GM23338 (cell line): ENCODE data around the gene RCCD1. TPM values are rescaled to one million over a fixed set of nuclear protein-coding genes. Genes with fewer than 3 reads are reported as not detected.
A peak's percentile ranks its signal among the peaks of the same experiment; 100 is the strongest.

Source experiments
- ATAC-seq: fragments of 200-7000 bp; cut with Tn5 transposase; 3 replicates; pipeline ENCODE4 v1.9.1; 2020
- DNase-seq: peaks from one replicate; pipeline ENCODE4 v3.0.0-alpha.2; 2015; ENCODE audit warnings: low spot score
- H2AFZ ChIP-seq: fragments of 200-600 bp; sonication (generic); 2 replicates; pipeline ENCODE4 v1.8.0; 2016; ENCODE audit warnings: antibody characterized with exemption, mild to moderate bottlenecking, moderate library complexity
- H3F3A ChIP-seq: fragments of 200-600 bp; sonication (generic); replicated peaks from 2 replicates; pipeline ENCODE4 v1.8.0; 2017; ENCODE audit warnings: antibody characterized with exemption, mixed run types, low read depth
- H3K27ac ChIP-seq: fragments of 200-600 bp; sonication (generic); 2 replicates; pipeline ENCODE4 v1.6.1; 2016; ENCODE audit warnings: low read depth
- H3K27me3 ChIP-seq: fragments of 200-600 bp; sonication (generic); 2 replicates; pipeline ENCODE4 v1.8.0; 2016; ENCODE audit warnings: mild to moderate bottlenecking, mixed run types, moderate library complexity; ENCODE audit not compliant: insufficient read depth
- H3K36me3 ChIP-seq: fragments of 200-600 bp; sonication (generic); 2 replicates; pipeline ENCODE4 v1.8.0; 2016; ENCODE audit warnings: mild to moderate bottlenecking; ENCODE audit not compliant: insufficient read depth
- H3K4me1 ChIP-seq: fragments of 200-600 bp; sonication (generic); 2 replicates; pipeline ENCODE4 v1.8.0; 2016; ENCODE audit warnings: mild to moderate bottlenecking, moderate library complexity; ENCODE audit not compliant: insufficient read depth
- H3K4me2 ChIP-seq: fragments of 200-600 bp; sonication (generic); 2 replicates; pipeline ENCODE4 v1.7.1; 2017; ENCODE audit warnings: mixed run types
- H3K4me3 ChIP-seq: fragments of 200-600 bp; sonication (generic); 2 replicates; pipeline ENCODE4 v1.6.1; 2016; ENCODE audit warnings: mixed run types
- H3K79me2 ChIP-seq: fragments of 200-600 bp; sonication (generic); replicated peaks from 2 replicates; pipeline ENCODE4 v1.8.0; 2017; ENCODE audit warnings: mild to moderate bottlenecking; ENCODE audit not compliant: insufficient read depth
- H3K9me2 ChIP-seq: fragments of 200-600 bp; sonication (generic); 2 replicates; pipeline ENCODE4 v1.8.0; 2017; ENCODE audit not compliant: insufficient read depth
- H4K20me1 ChIP-seq: fragments of 200-600 bp; sonication (generic); replicated peaks from 2 replicates; pipeline ENCODE4 v1.8.0; 2017; ENCODE audit warnings: mild to moderate bottlenecking; ENCODE audit not compliant: insufficient read depth
- H3K27ac Mint-ChIP-seq: 2 replicates; pipeline ENCODE4 v1.8.0; 2020; ENCODE audit warnings: inconsistent platforms, mild to moderate bottlenecking, moderate library complexity, mixed read lengths
- H3K27me3 Mint-ChIP-seq: 3 replicates; pipeline ENCODE4 v1.8.0; 2022; ENCODE audit warnings: low read depth, mild to moderate bottlenecking, moderate library complexity, mixed read lengths, inconsistent platforms; ENCODE audit not compliant: insufficient read depth, poor library complexity
- H3K36me3 Mint-ChIP-seq: 3 replicates; pipeline ENCODE4 v1.8.0; 2021; ENCODE audit warnings: low read depth, mild to moderate bottlenecking, inconsistent platforms, moderate library complexity, mixed read lengths
- H3K4me1 Mint-ChIP-seq: 3 replicates; pipeline ENCODE4 v1.8.0; 2020; ENCODE audit warnings: mild to moderate bottlenecking, inconsistent platforms, mixed read lengths
- H3K4me3 Mint-ChIP-seq: 3 replicates; pipeline ENCODE4 v1.8.0; 2021; ENCODE audit warnings: moderate library complexity, mild to moderate bottlenecking, inconsistent platforms, mixed read lengths
- H3K9me3 Mint-ChIP-seq: 3 replicates; pipeline ENCODE4 v1.8.0; 2020; ENCODE audit warnings: moderate library complexity, mild to moderate bottlenecking, inconsistent platforms, mixed read lengths
- CTCF ChIP-seq, 2 experiments: fragments of 200-600 bp in 1 of 2; sonication (generic) in 1 of 2; conservative IDR thresholded peaks; 2 replicates each; pipeline versions ENCODE4 v1.5.1 to v1.6.1; 2016 to 2017; ENCODE audit warnings: antibody characterized with exemption in 2 of 2, low read depth in 2 of 2, mild to moderate bottlenecking in 2 of 2, moderate library complexity in 1 of 2
- polyA plus RNA-seq: library from polyadenylated mRNA; unstranded; fragments of >200 nt; fragmentation: Nextera tagmentation; extraction: Ambion mirVana; gene quantifications from 2 replicates; pipeline ENCODE4 v1.2.1, GENCODE V29; 2016
- total RNA-seq: library from RNA; depleted of rRNA; stranded (reverse); fragments of >200 nt; shearing (Covaris generic); gene quantifications from 2 replicates; pipeline ENCODE4 v1.2.3, GENCODE V29; 2014
- TF ChIP-seq, protein P1 (sequence below): fragments of 250-450 bp; sonication (Bioruptor Pico); IDR thresholded peaks from 2 replicates; pipeline ENCODE4 v1.5.0; 2020; ENCODE audit warnings: mild to moderate bottlenecking, moderate library complexity

The RCCD1 gene
- total and polyA plus RNA-seq, 2 experiments from 2014 or later = 10.8 to 17.1 TPM

- no peaks in the 10 kb centered on the region for H3K27me3 ChIP-seq
- H2AFZ ChIP-seq = 0 out of 2 replicates have a peak overlapping the region, but pooled peaks have one; percentile 63
- H3K9me3 Mint-ChIP-seq = no peaks in the 10 kb centered on the region; the same call in 2 of the 3 replicates
- TF ChIP-seq, protein P1, sequence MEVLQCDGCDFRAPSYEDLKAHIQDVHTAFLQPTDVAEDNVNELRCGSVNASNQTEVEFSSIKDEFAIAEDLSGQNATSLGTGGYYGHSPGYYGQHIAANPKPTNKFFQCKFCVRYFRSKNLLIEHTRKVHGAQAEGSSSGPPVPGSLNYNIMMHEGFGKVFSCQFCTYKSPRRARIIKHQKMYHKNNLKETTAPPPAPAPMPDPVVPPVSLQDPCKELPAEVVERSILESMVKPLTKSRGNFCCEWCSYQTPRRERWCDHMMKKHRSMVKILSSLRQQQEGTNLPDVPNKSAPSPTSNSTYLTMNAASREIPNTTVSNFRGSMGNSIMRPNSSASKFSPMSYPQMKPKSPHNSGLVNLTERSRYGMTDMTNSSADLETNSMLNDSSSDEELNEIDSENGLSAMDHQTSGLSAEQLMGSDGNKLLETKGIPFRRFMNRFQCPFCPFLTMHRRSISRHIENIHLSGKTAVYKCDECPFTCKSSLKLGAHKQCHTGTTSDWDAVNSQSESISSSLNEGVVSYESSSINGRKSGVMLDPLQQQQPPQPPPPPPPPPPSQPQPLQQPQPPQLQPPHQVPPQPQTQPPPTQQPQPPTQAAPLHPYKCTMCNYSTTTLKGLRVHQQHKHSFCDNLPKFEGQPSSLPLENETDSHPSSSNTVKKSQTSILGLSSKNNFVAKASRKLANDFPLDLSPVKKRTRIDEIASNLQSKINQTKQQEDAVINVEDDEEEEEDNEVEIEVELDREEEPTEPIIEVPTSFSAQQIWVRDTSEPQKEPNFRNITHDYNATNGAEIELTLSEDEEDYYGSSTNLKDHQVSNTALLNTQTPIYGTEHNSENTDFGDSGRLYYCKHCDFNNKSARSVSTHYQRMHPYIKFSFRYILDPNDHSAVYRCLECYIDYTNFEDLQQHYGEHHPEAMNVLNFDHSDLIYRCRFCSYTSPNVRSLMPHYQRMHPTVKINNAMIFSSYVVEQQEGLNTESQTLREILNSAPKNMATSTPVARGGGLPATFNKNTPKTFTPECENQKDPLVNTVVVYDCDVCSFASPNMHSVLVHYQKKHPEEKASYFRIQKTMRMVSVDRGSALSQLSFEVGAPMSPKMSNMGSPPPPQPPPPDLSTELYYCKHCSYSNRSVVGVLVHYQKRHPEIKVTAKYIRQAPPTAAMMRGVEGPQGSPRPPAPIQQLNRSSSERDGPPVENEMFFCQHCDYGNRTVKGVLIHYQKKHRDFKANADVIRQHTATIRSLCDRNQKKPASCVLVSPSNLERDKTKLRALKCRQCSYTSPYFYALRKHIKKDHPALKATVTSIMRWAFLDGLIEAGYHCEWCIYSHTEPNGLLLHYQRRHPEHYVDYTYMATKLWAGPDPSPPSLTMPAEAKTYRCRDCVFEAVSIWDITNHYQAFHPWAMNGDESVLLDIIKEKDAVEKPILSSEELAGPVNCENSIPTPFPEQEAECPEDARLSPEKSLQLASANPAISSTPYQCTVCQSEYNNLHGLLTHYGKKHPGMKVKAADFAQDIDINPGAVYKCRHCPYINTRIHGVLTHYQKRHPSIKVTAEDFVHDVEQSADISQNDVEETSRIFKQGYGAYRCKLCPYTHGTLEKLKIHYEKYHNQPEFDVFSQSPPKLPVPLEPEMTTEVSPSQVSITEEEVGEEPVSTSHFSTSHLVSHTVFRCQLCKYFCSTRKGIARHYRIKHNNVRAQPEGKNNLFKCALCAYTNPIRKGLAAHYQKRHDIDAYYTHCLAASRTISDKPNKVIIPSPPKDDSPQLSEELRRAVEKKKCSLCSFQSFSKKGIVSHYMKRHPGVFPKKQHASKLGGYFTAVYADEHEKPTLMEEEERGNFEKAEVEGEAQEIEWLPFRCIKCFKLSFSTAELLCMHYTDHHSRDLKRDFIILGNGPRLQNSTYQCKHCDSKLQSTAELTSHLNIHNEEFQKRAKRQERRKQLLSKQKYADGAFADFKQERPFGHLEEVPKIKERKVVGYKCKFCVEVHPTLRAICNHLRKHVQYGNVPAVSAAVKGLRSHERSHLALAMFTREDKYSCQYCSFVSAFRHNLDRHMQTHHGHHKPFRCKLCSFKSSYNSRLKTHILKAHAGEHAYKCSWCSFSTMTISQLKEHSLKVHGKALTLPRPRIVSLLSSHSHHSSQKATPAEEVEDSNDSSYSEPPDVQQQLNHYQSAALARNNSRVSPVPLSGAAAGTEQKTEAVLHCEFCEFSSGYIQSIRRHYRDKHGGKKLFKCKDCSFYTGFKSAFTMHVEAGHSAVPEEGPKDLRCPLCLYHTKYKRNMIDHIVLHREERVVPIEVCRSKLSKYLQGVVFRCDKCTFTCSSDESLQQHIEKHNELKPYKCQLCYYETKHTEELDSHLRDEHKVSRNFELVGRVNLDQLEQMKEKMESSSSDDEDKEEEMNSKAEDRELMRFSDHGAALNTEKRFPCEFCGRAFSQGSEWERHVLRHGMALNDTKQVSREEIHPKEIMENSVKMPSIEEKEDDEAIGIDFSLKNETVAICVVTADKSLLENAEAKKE (CRISPR knock-in tag) = no peak
- peak; percentile 90 to 91 for TF ChIP-seq CTCF (conservative IDR thresholded peaks at IDR 0.05; ENCODE audit: low read depth in 2 of 2)
- H3F3A ChIP-seq = peaks cover 17% of the 10 kb centered on the region; the same call in 1 of the 2 replicates
- no peaks in the 10 kb centered on the region for H3K79me2 ChIP-seq
- H3K36me3 ChIP-seq = peaks cover 2% of the 10 kb centered on the region; the same call in 1 of the 2 replicates
- peaks cover 22% of the 10 kb centered on the region for H3K27me3 Mint-ChIP-seq
- H3K4me3 Mint-ChIP-seq = peak overlapping the region; percentile 83
- no peaks in the 10 kb centered on the region for H3K9me2 ChIP-seq
- no peak overlapping the region for H3K27ac ChIP-seq
- no peak overlapping the region for H3K27ac Mint-ChIP-seq
- ATAC-seq (peak; percentile 48), DNase-seq (peak; percentile 92)
- peaks cover 40% of the 10 kb centered on the region for H3K36me3 Mint-ChIP-seq
- H3K4me3 ChIP-seq = peak overlapping the region; percentile 75
- peak overlapping the region; percentile 84 for H3K4me2 ChIP-seq
- no peaks in the 10 kb centered on the region for H4K20me1 ChIP-seq
- peaks cover 13% of the 10 kb centered on the region for H3K4me1 ChIP-seq
- H3K4me1 Mint-ChIP-seq = peaks cover 10% of the 10 kb centered on the region
Observed at GRCh38 chr15:90956274-90957030, 1.8 kb downstream of the RCCD1 start.
